ENCODE data around the gene TUBGCP3. TPM values are rescaled to one million over a fixed set of nuclear protein-coding genes. Genes with fewer than 3 reads are reported as not detected.

TUBGCP3 gene
- total RNA-seq, 1 experiment from 2014 or later = 51.1 TPM

GRCh38 chr13:112530861-112531260 is 57.1 kb downstream of the TUBGCP3 start:
- H3K4me1 Mint-ChIP-seq (ENCODE audit: low read depth, unreplicated experiment) = no peaks in the 10 kb centered on the region
- CTCF ChIA-PET = no interaction called here
- POLR2A ChIA-PET = no interaction called here
- intact Hi-C loops (cut with micrococcal nuclease; ENCODE audit: unreplicated experiment) = no loop called here
- Histone ChIP-seq H3K36me3 (ENCODE audit: control insufficient read depth, insufficient read depth, low read length) (0 out of 2 replicates have a peak, but pooled peaks cover 1% of the 10 kb centered on the region), H3K27me3 (replicated peaks; ENCODE audit: control insufficient read depth, insufficient read depth, low read length) (no peaks in the 10 kb centered on the region), H3K4me1 (no peaks in the 10 kb centered on the region), H3K9me3 (no peaks in the 10 kb centered on the region), H3K4me3 (ENCODE audit: low read depth, low read length) (no peak overlapping the region)
- peaks cover 5% of the 10 kb centered on the region for H3K36me3 Mint-ChIP-seq (ENCODE audit: insufficient read depth, unreplicated experiment)
- no peak for TF ChIP-seq CTCF (IDR thresholded peaks at IDR 0.05; ENCODE audit: insufficient read depth in 1 of 2, low read depth in 1 of 2, low read length in 1 of 2, severe bottlenecking in 1 of 2, unreplicated experiment in 1 of 2)
- DNase-seq = no peak
- no peaks in the 10 kb centered on the region for H3K27me3 Mint-ChIP-seq (ENCODE audit: insufficient read depth, unreplicated experiment)
- no peak overlapping the region for H3K27ac Mint-ChIP-seq (ENCODE audit: unreplicated experiment)
- H3K9me3 Mint-ChIP-seq (ENCODE audit: unreplicated experiment) = no peaks in the 10 kb centered on the region
- no peak overlapping the region for H3K4me3 Mint-ChIP-seq (ENCODE audit: unreplicated experiment)
- BruUV-seq (replicated peaks) = no TSS peak

- H3K27ac Mint-ChIP-seq (ENCODE audit: unreplicated experiment) = no peak overlapping the region
- H3K4me1 ChIP-seq = no peaks in the 10 kb centered on the region
- H3K27me3 ChIP-seq (replicated peaks; ENCODE audit: control insufficient read depth, insufficient read depth, low read length) = no peaks in the 10 kb centered on the region
- H3K27me3 Mint-ChIP-seq (ENCODE audit: insufficient read depth, unreplicated experiment) = no peaks in the 10 kb centered on the region
- intact Hi-C loops (cut with micrococcal nuclease; ENCODE audit: unreplicated experiment) = no loop called here
- no peak overlapping the region for H3K4me3 ChIP-seq (ENCODE audit: low read depth, low read length)
- no peaks in the 10 kb centered on the region for H3K9me3 Mint-ChIP-seq (ENCODE audit: unreplicated experiment)
- no peaks in the 10 kb centered on the region for H3K36me3 Mint-ChIP-seq (ENCODE audit: insufficient read depth, unreplicated experiment)
- no peak overlapping the region for H3K4me3 Mint-ChIP-seq (ENCODE audit: unreplicated experiment)
- CTCF ChIA-PET = no interaction called here
- no peak for TF ChIP-seq CTCF (IDR thresholded peaks at IDR 0.05; ENCODE audit: insufficient read depth in 1 of 2, low read depth in 1 of 2, low read length in 1 of 2, severe bottlenecking in 1 of 2, unreplicated experiment in 1 of 2)
- no peaks in the 10 kb centered on the region for H3K9me3 ChIP-seq
- no peak for DNase-seq
- POLR2A ChIA-PET = no interaction called here
- H3K4me1 Mint-ChIP-seq (ENCODE audit: low read depth, unreplicated experiment) = no peaks in the 10 kb centered on the region
- no TSS peak for BruUV-seq (replicated peaks)
- peaks cover 2% of the 10 kb centered on the region; the same call in 1 of the 2 replicates for H3K36me3 ChIP-seq (ENCODE audit: control insufficient read depth, insufficient read depth, low read length)
Measured at GRCh38 chr13:112529216-112529615, 58.7 kb downstream of the TUBGCP3 start.

DNA sequence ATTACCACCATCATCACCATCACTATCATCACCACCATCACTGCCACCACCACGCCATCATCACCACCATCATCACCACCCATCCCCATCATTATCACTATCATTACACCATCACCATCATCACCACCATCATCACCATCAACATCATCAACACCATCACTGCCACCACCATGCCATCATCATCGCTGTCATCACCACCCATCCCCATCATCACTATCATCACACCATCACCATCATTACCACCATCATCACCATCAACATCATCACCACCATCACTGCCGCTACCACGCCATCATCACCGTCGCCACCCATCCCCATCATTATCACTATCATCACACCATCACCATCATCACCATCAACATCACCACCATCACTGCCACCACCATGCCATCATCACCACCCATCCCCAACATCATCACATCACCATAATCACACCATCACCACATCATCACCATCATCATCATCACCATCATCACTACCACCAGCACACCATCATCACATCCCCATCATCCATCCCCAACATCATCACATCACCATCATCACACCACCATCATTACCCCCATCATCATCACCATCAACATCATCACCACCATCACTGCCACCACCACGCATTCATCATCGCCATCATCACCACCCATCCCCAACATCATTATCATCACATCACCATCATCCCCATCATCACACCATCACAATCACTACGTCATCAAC is 61.7 kb downstream of the TUBGCP3 start:
- Histone ChIP-seq H3K4me3 (ENCODE audit: low read depth, low read length) (no peak overlapping the region), H3K4me1 (no peaks in the 10 kb centered on the region), H3K36me3 (ENCODE audit: control insufficient read depth, insufficient read depth, low read length) (peaks cover 1% of the 10 kb centered on the region; the same call in 1 of the 2 replicates), H3K9me3 (no peaks in the 10 kb centered on the region), H3K27me3 (replicated peaks; ENCODE audit: control insufficient read depth, insufficient read depth, low read length) (no peaks in the 10 kb centered on the region)
- H3K4me3 Mint-ChIP-seq (ENCODE audit: unreplicated experiment) = no peak overlapping the region
- H3K27me3 Mint-ChIP-seq (ENCODE audit: insufficient read depth, unreplicated experiment) = no peaks in the 10 kb centered on the region
- ChIA-PET POLR2A (no interaction called here), CTCF (interaction anchor here (0.6 kb wide), 1 partner anchor 83 kb away, joined by 8 read pairs; no protein-coding TSS in a partner anchor)
- H3K27ac Mint-ChIP-seq (ENCODE audit: unreplicated experiment) = no peak overlapping the region
- peaks cover 5% of the 10 kb centered on the region for H3K36me3 Mint-ChIP-seq (ENCODE audit: insufficient read depth, unreplicated experiment)
- intact Hi-C loops (cut with micrococcal nuclease; ENCODE audit: unreplicated experiment) = no loop called here
- no peaks in the 10 kb centered on the region for H3K4me1 Mint-ChIP-seq (ENCODE audit: low read depth, unreplicated experiment)
- no peak for DNase-seq
- H3K9me3 Mint-ChIP-seq (ENCODE audit: unreplicated experiment) = no peaks in the 10 kb centered on the region
- TF ChIP-seq CTCF (IDR thresholded peaks at IDR 0.05; ENCODE audit: insufficient read depth in 1 of 2, low read depth in 1 of 2, low read length in 1 of 2, severe bottlenecking in 1 of 2, unreplicated experiment in 1 of 2) = no peak
- BruUV-seq (replicated peaks) = no TSS peak

All from Caco-2 (cell line).